Measurements from ENCODE around the gene UBE3C.

DNA sequence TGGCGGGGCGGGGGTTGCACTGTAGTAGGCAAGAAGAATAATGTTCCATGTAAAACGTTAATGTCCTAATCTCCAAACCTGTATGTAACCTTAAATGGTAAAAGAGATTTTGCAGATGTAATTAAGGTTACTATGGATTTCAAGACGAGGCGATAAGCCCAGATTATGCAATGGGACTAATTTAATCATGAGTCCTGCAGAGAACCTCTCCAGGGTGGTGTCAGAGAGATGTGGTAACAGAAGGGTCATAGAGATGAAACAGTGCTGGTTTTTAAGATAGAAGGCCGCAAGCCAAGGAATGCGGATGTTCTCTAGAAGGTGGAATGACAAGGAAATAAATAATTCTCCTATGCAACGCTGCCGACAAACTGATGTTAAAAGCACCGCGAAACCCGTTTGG, 57.1 kb downstream of the UBE3C start:
- TF ChIP-seq, protein P1, sequence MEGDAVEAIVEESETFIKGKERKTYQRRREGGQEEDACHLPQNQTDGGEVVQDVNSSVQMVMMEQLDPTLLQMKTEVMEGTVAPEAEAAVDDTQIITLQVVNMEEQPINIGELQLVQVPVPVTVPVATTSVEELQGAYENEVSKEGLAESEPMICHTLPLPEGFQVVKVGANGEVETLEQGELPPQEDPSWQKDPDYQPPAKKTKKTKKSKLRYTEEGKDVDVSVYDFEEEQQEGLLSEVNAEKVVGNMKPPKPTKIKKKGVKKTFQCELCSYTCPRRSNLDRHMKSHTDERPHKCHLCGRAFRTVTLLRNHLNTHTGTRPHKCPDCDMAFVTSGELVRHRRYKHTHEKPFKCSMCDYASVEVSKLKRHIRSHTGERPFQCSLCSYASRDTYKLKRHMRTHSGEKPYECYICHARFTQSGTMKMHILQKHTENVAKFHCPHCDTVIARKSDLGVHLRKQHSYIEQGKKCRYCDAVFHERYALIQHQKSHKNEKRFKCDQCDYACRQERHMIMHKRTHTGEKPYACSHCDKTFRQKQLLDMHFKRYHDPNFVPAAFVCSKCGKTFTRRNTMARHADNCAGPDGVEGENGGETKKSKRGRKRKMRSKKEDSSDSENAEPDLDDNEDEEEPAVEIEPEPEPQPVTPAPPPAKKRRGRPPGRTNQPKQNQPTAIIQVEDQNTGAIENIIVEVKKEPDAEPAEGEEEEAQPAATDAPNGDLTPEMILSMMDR (IDR thresholded peaks at IDR 0.05; ENCODE audit: low read length): no peak
- TF ChIP-seq EZH2 (optimal IDR thresholded peaks at IDR 0.05; ENCODE audit: low read depth, low read length): no peak

Measured in MM.1S (cell line).